RKO (cell line): ENCODE results near the gene TRABD2B.

ENCODE experiments used
- DNase-seq: peaks from one replicate; pipeline ENCODE4 v3.0.0-alpha.2; 2016; ENCODE audit warnings: low spot score

TRABD2B gene

DNA sequence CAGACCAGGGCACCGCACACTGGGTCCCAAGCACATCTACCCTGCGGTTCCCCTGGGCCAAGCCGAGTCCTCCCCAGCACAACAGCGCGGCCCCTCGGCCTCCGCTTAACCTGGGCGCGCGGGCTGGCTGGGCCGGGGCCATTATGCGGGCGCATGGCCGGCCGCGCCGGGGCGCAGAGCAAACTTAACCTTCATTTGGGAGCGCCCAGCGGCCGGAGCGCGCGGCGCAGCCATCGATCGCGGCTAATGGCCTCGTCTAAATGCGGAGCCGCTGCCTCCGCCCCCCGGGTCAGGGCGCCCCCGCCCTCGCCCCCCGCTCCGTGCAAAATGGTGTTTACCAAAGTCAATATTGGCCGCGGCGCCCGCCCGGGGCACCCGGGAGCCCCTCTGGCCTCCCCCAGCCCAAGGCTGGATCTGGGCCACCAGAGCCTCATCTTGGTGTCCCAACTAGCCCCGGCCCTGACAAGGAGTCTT is 272.1 kb downstream of the TRABD2B start:
- DNase-seq = no peak

DNA sequence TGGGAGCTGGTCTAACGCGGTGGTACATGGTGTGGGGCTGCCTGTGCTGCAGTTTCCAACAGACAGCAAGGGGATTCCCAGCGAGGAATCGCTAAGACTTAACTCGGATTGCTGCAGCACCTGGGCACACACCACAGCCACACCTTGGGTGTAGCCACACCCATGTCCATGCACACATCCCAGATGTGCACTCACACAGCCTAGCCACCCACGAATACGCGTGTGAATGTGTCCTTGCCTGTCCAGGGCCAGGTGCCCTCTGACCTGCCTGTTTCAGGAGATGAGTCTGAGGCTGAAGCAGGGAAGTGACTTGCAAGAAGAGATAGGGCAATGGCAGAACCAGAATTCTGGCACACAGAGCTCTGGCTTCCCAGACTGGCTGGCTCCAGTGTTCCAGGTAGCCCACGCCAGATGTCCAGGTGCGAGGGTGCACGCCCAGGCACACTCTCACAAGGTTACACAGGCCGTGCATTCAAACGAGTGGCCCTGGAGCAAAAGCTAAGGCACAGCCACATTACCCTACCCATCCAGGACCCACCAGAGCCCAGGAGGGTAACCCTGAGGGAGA is 272.7 kb downstream of the TRABD2B start:
- no peak for DNase-seq

DNA sequence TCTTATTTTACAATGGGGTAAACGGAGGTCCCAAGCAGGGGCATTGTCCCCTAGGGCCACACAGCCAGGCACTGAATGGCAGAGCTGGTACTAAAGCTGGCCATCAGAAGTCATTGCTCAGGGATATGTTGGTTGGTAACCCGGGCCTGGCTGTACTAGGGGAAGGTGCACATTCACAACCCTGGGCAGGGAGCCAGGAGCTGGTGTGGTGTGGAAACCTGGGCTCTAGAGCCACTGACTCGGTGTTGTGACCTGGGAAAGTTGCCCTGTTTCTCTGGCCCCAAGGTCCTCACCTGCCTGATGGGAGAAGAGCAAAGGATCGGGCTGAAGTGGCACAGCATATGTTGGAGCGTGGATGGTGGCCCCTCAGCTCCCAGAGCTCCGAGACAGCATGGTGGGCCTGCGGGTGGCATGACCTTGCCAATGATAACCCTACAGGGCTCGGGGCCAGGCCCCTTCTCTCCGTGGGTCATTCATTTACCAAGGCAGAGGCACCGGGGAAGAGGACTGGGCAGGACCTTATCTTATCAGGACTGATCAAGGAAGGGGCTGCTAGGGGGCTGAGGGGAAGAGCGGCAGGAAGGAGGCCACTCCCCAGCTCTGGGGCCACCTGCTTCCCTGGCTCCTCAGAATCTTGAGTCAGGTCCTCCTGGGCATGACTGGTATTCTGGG is 274.1 kb downstream of the TRABD2B start:
- no peak for DNase-seq

DNA sequence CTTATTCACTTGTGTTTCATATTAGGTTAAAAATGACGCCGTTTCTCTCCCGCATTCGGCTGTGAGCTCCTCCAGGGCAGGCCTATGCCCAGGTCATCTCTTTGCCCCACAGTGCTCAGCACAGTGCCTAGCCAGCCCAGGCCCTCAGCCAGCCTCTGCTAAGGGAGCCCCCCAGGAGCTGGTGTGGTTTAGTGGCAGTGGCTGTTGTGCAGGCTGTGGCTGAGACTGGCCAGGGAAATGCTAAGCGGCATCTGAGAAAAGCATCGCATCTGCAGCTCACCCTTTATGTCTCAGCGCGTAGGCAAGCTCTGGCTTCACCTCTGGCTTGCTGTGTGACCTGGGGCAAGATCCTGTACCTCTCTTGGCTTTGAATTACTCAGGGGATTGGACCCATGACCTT is 275.1 kb downstream of the TRABD2B start:
- no peak for DNase-seq

- DNase-seq = no peak
Observed at GRCh38 chr1:47720111-47720510, 277.1 kb downstream of the TRABD2B start.

DNA sequence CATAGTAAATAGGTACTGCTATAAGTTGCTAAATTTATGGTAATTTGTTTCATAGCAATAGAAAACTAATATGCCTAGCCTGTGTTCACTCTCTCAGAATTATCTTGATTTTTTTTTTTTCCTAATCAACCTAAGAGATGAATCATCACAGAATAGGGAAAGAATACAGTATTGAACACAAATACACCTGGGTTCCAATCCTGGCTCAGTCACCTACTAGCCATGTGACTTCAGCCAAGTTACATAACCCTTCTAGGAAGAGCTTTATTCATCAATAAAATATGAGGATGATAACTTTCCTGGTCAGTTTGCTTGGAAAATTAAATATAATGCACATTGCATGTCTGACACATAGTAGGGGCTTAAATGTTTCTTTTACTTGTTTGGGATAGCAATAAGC is 279.8 kb downstream of the TRABD2B start:
- DNase-seq = no peak

DNA sequence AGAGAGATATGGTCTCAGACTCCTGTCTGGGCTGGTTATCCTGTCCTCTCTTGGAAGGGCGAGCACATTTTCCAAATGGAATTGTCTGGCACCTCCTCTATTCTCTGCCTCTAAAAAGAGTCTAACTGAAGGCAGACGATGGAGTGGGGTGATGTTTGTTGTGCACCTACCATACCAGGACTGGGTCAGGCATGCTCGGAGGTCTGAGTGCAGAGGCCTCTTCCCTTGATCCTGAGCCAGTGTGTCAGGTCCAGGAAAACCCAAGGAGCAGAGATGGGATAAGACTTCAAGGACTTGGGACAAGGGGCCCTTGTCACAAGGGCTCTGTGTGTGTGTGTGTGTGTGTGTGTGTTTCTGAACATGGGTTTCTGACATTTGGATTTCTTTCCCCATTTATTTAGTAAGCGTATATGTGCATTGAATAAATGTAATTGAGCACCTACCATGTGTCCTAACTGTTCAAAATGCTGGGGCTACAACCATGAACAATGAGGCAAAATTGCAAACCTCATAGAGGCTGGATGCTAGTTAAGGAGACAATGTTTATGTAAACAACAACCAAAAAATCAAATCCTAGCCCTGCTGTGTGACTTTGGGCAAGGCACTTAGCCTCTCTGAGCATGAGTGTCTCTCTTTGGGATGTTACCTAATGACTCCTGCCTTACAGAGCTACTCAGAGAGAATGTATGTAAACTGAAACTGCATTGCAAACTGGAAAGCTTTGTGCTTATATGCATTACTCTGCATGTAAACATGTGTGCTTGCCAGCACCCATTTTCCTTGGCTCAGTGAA is 283.0 kb downstream of the TRABD2B start:
- no peak for DNase-seq

GRCh38 chr1:47713333-47713953 is 283.7 kb downstream of the TRABD2B start:
- no peak for DNase-seq

- DNase-seq = no peak
Observed at GRCh38 chr1:47712596-47713299, 284.4 kb downstream of the TRABD2B start.

DNA sequence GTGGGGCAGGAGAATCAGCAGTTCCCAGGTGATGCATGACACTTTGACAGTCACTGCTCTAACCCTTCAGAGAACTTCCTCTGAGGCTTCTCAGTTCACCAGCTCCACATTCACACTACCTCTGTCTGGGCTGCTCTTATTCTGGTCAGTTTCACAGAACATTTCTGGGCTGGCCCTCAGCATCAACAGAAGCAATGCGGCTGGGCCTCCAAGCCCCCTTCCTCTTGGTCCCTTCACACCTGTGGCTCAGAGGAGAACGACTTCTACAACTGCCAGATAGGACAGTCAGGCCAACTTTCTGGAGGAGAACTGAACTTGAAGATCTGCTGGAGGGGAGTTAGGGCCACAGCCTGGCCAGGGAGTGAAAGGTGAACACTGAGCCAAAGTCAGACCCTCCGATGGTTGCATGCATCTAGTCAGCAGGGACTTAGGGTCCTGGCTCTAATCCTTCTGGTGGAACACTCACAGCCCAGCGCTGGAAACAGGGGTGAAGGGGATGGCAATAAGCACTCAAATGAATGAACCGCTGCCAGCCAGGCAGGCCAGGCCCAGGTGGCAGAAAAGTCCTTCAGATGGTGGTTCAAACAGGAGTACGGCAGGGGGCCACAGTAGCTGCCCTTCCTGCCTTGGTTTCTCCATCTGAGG is 285.2 kb downstream of the TRABD2B start:
- no peak for DNase-seq

GRCh38 chr1:47711184-47711847 is 285.9 kb downstream of the TRABD2B start:
- no peak for DNase-seq
